Measurements from ENCODE around the gene EPM2A.
"Not testable (repeated sequence)": the region's sequence is repeated elsewhere in the genome, so short reads cannot be mapped to it uniquely, and the experiment has no call there.

DNA sequence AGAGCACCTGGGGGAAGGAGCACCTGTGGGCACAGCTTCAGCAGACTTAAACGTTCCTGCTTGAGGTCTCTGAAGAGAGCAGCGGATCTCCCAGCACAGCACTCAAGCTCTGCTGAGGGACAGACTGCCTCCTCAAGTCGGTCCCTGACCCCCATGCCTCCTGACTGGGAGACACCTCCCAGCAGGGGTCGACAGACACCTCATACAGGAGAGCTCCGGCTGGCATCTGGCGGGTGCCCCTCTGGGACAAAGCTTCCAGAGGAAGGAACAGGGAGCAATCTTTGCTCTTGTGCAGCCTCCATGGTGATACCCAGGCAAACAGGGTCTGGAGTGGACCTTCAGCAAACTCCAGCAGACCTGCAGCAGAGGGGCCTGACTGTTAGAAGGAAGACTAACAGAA is 7.2 kb upstream of the EPM2A start:
- not testable (repeated sequence) for TF ChIP-seq CTCF (conservative IDR thresholded peaks at IDR 0.05; ENCODE audit: low read depth, low read length); CEBPB (IDR thresholded peaks at IDR 0.05; ENCODE audit: low read depth, low read length); RAD21 (IDR thresholded peaks at IDR 0.05; ENCODE audit: low read length); POLR2A (IDR thresholded peaks at IDR 0.05; ENCODE audit: low read depth, low read length)
